BLaER1 (cell line): ENCODE results near the gene DPYSL4.
A peak's percentile ranks its signal among the peaks of the same experiment; 100 is the strongest.

Experiments used
- H3K27ac ChIP-seq: shearing (Covaris generic); formaldehyde crosslinking; 2 replicates; pipeline ENCODE4 v1.8.1; 2022
- H3K27me3 ChIP-seq: shearing (Covaris generic); formaldehyde crosslinking; 2 replicates; pipeline ENCODE4 v1.8.1; 2022
- H3K36me3 ChIP-seq: shearing (Covaris generic); formaldehyde crosslinking; 2 replicates; pipeline ENCODE4 v1.8.1; 2022
- H3K4me1 ChIP-seq: shearing (Covaris generic); formaldehyde crosslinking; 2 replicates; pipeline ENCODE4 v1.8.1; 2022
- H3K4me2 ChIP-seq: shearing (Covaris generic); formaldehyde crosslinking; 2 replicates; pipeline ENCODE4 v1.8.1; 2022
- H3K4me3 ChIP-seq: shearing (Covaris generic); formaldehyde crosslinking; 2 replicates; pipeline ENCODE4 v1.8.1; 2022
- H3K9ac ChIP-seq: shearing (Covaris generic); formaldehyde crosslinking; 2 replicates; pipeline ENCODE4 v1.8.1; 2022
- H3K9me3 ChIP-seq: shearing (Covaris generic); formaldehyde crosslinking; 2 replicates; pipeline ENCODE4 v1.8.1; 2022
- H4K20me1 ChIP-seq: shearing (Covaris generic); formaldehyde crosslinking; 2 replicates; pipeline ENCODE4 v1.8.1; 2022
- Cebpa-rat ChIP-seq: shearing (Covaris generic); IDR thresholded peaks from 2 replicates; pipeline ENCODE4 v1.8.1; 2022

Gene DPYSL4

DNA sequence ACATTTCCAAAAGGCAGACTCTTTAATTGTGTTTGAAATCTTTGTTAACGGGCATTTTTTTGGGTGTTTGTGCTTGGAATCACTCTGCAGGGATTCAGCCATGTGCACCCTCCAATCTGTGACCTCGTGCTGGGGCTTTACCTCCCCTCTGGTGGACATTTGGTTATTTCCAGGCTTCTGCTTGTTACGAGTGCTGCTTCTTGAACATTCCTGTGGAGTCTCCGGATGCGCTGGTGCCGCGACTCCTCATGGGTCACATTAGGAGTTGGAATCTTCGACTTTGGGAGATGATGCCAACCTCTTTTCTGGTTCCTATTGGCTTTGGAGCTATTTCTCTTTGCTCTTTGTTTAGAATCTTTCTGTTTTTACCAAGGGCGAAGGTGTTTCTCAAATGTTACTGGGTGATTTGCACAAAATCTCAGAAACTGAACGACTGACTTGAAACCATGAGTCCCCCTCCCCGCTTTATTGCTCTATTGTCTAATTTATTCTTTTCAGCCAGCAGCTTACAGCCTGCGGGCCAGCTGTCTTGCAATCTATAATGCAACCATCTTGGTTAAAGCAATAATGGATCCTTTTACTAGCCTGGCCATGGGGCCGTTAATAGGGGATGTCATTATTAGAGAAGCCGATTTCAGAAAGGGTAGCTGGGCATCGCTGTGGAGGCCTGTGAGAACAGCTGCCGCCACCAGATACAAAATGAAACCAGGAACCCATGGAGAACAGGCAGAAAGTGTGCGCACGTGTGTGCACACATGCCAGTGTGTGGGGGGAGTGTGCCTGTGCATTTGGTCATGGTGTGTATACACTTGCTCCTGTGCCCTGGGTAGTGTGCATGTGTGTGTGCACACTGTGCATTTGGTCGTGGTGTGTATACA is 9.9 kb upstream of the DPYSL4 start:
- H3K27ac ChIP-seq: no peak overlapping the region
- TF ChIP-seq Cebpa-rat: no peak
- no peaks in the 10 kb centered on the region for H3K9me3 ChIP-seq
- H3K36me3 ChIP-seq: no peaks in the 10 kb centered on the region
- peaks cover 47% of the 10 kb centered on the region for H3K4me1 ChIP-seq
- peak overlapping the region; percentile 55; the same call in 1 of the 2 replicates for H3K4me2 ChIP-seq
- no peak overlapping the region for H3K9ac ChIP-seq
- H3K27me3 ChIP-seq: peaks cover 12% of the 10 kb centered on the region
- H4K20me1 ChIP-seq: peaks cover 4% of the 10 kb centered on the region
- no peak overlapping the region for H3K4me3 ChIP-seq

DNA sequence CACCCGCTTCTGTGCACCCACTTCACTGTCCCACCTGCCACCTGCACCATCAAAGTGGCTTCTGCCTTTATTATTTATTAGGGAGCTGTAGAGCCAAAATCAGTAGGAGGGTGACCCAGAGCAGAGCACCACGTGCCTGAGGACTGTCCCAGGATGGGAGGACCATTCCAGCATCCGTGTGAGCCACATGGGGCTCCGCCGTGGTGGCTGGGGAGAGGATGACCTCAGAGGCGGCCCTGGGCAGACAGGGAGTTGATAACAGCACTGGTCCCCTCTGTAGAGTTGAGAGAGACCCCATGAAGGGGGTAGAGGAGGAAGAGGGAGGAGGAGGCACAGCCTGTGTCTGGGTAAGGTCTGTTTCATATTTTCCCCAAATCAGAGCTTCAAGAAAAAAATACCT is 8.7 kb upstream of the DPYSL4 start:
- no peaks in the 10 kb centered on the region for H3K9me3 ChIP-seq
- peaks cover 12% of the 10 kb centered on the region for H3K27me3 ChIP-seq
- TF ChIP-seq Cebpa-rat: no peak

DNA sequence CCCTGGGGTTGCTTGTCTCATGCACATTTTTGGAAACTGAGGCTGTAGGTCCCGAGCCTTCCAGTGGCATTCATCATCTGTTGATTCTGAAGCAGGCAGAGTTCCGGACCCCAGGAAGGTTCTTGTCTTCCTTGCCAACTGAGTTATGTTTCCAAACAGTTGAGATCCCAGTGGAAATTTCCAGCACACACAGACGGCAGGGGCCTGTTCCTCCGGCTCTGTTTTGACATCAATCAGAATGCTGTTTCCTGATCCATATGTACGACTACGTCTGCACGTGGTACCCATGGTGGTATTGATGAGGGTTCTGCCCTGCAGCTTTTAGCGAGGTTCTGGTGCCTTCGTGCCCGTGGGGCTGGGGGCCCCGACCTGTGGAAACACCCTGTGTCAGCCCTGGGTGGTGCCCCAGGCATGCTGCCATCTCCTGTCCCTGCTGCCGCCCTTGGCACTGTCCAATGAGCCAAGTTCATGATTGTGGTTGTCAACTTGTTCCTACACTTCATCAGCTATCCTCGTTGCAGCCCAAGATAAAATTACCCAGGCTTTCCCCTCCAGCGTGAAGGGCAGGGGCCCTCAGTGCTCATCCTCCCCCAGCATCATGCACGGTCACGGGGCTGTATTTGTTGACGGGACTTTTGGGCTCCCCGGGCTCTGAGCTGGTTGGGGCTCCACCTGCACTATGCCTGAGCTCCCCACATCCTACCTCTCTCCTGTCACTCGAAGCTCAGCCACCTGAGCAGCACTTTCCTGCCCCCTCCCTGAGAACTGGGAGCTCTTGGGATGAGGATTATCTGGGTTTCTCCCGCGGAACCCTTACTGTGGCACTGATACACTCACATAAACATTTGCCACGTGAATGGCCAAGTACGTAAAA is 7.8 kb upstream of the DPYSL4 start:
- H3K4me2 ChIP-seq: peak overlapping the region; percentile 2; the same call in 1 of the 2 replicates
- H3K27me3 ChIP-seq: peaks cover 12% of the 10 kb centered on the region
- H3K9ac ChIP-seq: no peak overlapping the region
- no peaks in the 10 kb centered on the region for H3K9me3 ChIP-seq
- no peak for TF ChIP-seq Cebpa-rat
- no peak overlapping the region for H3K27ac ChIP-seq
- no peaks in the 10 kb centered on the region; the same call in 1 of the 2 replicates for H4K20me1 ChIP-seq
- H3K4me3 ChIP-seq: no peak overlapping the region
- H3K36me3 ChIP-seq: no peaks in the 10 kb centered on the region
- peaks cover 44% of the 10 kb centered on the region for H3K4me1 ChIP-seq

More for the DNA sequence above, 8.7 kb upstream of the DPYSL4 start:
- Histone ChIP-seq H3K36me3 (no peaks in the 10 kb centered on the region), H3K9ac (no peak overlapping the region), H4K20me1 (no peaks in the 10 kb centered on the region; the same call in 1 of the 2 replicates), H3K4me1 (peaks cover 44% of the 10 kb centered on the region), H3K4me2 (no peak overlapping the region), H3K4me3 (no peak overlapping the region), H3K27ac (no peak overlapping the region)

- H3K36me3 ChIP-seq: no peaks in the 10 kb centered on the region
- no peak overlapping the region for H3K27ac ChIP-seq
- peaks cover 12% of the 10 kb centered on the region for H3K27me3 ChIP-seq
- no peak for TF ChIP-seq Cebpa-rat
- no peaks in the 10 kb centered on the region for H3K9me3 ChIP-seq
- peaks cover 2% of the 10 kb centered on the region; the same call in 1 of the 2 replicates for H4K20me1 ChIP-seq
- H3K4me3 ChIP-seq: no peak overlapping the region
- H3K4me2 ChIP-seq: peak overlapping the region; percentile 2; the same call in 1 of the 2 replicates
- no peak overlapping the region for H3K9ac ChIP-seq
- peaks cover 44% of the 10 kb centered on the region for H3K4me1 ChIP-seq
These were observed 7.0 kb upstream of the DPYSL4 start for GRCh38 chr10:132179551-132180392.

GRCh38 chr10:132180736-132181135 is 6.0 kb upstream of the DPYSL4 start:
- Histone ChIP-seq H3K4me3 (no peak overlapping the region), H3K36me3 (no peaks in the 10 kb centered on the region), H3K27ac (no peak overlapping the region), H3K4me2 (no peak overlapping the region), H3K9me3 (no peaks in the 10 kb centered on the region), H3K4me1 (peaks cover 43% of the 10 kb centered on the region), H3K9ac (no peak overlapping the region), H4K20me1 (peaks cover 12% of the 10 kb centered on the region), H3K27me3 (peaks cover 19% of the 10 kb centered on the region)
- no peak for TF ChIP-seq Cebpa-rat

DNA sequence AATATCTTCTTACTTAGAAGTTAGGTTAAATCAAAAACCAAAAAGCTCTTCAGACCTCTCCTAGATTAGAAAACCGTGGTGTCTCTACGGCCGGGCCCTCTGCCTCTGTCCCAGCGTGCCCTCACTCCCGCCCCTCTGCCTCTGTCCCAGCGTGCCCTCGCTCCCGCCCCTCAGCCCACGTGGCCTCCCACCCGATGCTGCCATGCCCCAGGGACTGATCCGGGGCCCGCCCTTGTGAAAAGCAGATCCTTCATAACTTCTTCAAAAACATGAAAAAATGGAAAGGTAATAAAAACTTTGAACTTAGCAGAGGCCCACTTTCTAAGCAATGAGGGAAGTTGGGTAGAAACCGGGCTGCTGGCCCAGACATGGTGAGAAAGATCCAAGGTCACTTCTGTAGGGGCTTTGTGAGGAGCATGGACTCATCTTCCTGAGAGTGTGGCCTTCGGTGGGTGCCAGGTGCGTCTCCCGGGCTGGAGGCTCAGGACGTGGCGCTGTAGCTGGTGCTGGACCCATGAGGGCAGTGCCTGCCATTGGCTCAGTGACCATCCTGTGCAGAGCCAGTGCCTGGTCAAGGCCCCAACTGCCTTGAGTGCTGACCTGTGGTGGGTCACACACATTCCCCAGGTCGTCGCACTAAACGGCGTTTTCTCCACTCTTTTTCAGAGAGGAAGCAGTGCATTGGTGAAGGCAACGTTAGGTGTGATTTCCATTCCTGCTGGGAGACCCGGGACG is 4.9 kb upstream of the DPYSL4 start:
- peak overlapping the region; percentile 36 for H3K4me2 ChIP-seq
- no peak overlapping the region for H3K9ac ChIP-seq
- H3K36me3 ChIP-seq: no peaks in the 10 kb centered on the region
- TF ChIP-seq Cebpa-rat: no peak
- peaks cover 42% of the 10 kb centered on the region for H3K4me1 ChIP-seq
- H3K4me3 ChIP-seq: no peak overlapping the region
- peaks cover 11% of the 10 kb centered on the region for H3K27me3 ChIP-seq
- H3K9me3 ChIP-seq: no peaks in the 10 kb centered on the region
- no peak overlapping the region for H3K27ac ChIP-seq
- peaks cover 14% of the 10 kb centered on the region for H4K20me1 ChIP-seq

- Histone ChIP-seq H3K9ac (no peak overlapping the region), H3K4me3 (no peak overlapping the region), H3K36me3 (no peaks in the 10 kb centered on the region), H3K4me1 (peaks cover 46% of the 10 kb centered on the region), H3K27ac (no peak overlapping the region), H3K27me3 (peaks cover 11% of the 10 kb centered on the region), H3K4me2 (0 out of 2 replicates have a peak overlapping the region, but pooled peaks have one; percentile 36), H3K9me3 (no peaks in the 10 kb centered on the region), H4K20me1 (peaks cover 21% of the 10 kb centered on the region)
- no peak for TF ChIP-seq Cebpa-rat
These were observed 4.2 kb upstream of the DPYSL4 start for GRCh38 chr10:132182591-132182990.

DNA sequence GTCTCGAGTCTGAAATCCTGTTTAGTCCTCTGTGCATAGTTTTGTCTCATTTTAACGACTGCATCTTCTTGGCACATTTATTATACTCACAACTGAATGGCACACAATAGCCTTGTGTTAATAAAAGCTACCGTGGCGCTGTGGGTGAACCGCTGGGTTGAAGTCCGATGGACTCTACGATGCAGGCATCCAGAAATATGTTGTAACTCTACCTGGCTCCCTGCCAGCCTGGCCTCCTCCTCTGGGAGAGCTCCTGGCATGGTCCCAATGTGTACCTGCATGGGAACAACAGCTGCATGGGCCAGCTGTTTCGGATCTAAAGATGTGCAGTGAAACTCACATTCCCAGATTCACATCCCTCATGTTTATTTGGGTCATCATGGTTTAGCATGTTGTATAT is 3.7 kb upstream of the DPYSL4 start:
- no peak overlapping the region for H3K27ac ChIP-seq
- no peaks in the 10 kb centered on the region for H3K36me3 ChIP-seq
- H3K4me2 ChIP-seq: no peak overlapping the region
- no peak for TF ChIP-seq Cebpa-rat
- peaks cover 25% of the 10 kb centered on the region for H4K20me1 ChIP-seq
- no peak overlapping the region for H3K9ac ChIP-seq
- no peaks in the 10 kb centered on the region for H3K9me3 ChIP-seq
- no peak overlapping the region for H3K4me3 ChIP-seq
- peaks cover 51% of the 10 kb centered on the region for H3K4me1 ChIP-seq
- peaks cover 11% of the 10 kb centered on the region for H3K27me3 ChIP-seq
